HepG2 (cell line): ENCODE results near the gene USE1. TPM values are rescaled to one million over a fixed set of nuclear protein-coding genes. Genes with fewer than 3 reads are reported as not detected.

ENCODE experiments used
- ATAD3A ChIP-seq: sonication (generic); formaldehyde crosslinking; IDR thresholded peaks from 2 replicates; pipeline ENCODE4 v1.4.0; 2020; ENCODE audit warnings: missing genetic modification reagents
- CREM ChIP-seq, 2 experiments: sonication (generic) in 1 of 2; formaldehyde crosslinking in 1 of 2; IDR thresholded peaks; 2 replicates each; pipeline versions ENCODE4 v1.4.0 to v1.6.1; 2016 to 2020; ENCODE audit warnings: antibody characterized with exemption in 1 of 2, mild to moderate bottlenecking in 1 of 2, missing genetic modification reagents in 1 of 2
- GPBP1L1 ChIP-seq: sonication (generic); formaldehyde crosslinking; IDR thresholded peaks from 2 replicates; pipeline ENCODE4 v1.5.0; 2020; ENCODE audit warnings: mild to moderate bottlenecking, missing genetic modification reagents
- REL ChIP-seq: sonication (generic); formaldehyde crosslinking; conservative IDR thresholded peaks from 2 replicates; pipeline ENCODE4 v1.8.0; 2022; ENCODE audit warnings: mild to moderate bottlenecking, missing genetic modification reagents, moderate library complexity
- SIN3B ChIP-seq: fragments of 150-350 bp; IDR thresholded peaks from 2 replicates; pipeline ENCODE4 v1.6.1; 2014; ENCODE audit warnings: low read length
- ZFY ChIP-seq: sonication (generic); formaldehyde crosslinking; IDR thresholded peaks from 2 replicates; pipeline ENCODE4 v1.4.0; 2020; ENCODE audit warnings: missing genetic modification reagents
- ZNF24 ChIP-seq: fragments of 450-650 bp; IDR thresholded peaks from 2 replicates; pipeline ENCODE4 v1.6.1; 2017; ENCODE audit warnings: antibody characterized with exemption, mild to moderate bottlenecking
- ZNF839 ChIP-seq: sonication (generic); formaldehyde crosslinking; IDR thresholded peaks from 2 replicates; pipeline ENCODE4 v1.4.0; 2020; ENCODE audit warnings: missing genetic modification reagents, mild to moderate bottlenecking, borderline replicate concordance
- polyA plus RNA-seq, 8 experiments: library from polyadenylated mRNA; depleted of rRNA in 3 of 8; stranded (reverse) in 7 of 8; unstranded in 1 of 8; fragments of >200 nt; fragmentation: Illumina TruSeq in 4 of 8; extraction: Trizol in 4 of 8; gene quantifications; 2 replicates each; pipeline versions ENCODE4 v1.2.1 to v1.2.3, GENCODE V29; 2011 to 2016; ENCODE audit warnings: low read depth in 4 of 8, missing spikeins in 1 of 8, mixed read lengths in 1 of 8; ENCODE audit not compliant: insufficient read depth in 1 of 8
- total RNA-seq, 5 experiments: library from RNA; depleted of rRNA; stranded (reverse); fragments of >200 nt; fragmentation: Illumina TruSeq; extraction: Trizol; gene quantifications; 2 replicates each; pipeline ENCODE4 v1.2.3, GENCODE V29; 2016; ENCODE audit warnings: low read depth in 1 of 5
- TF ChIP-seq, protein P1 (sequence below): sonication (generic); formaldehyde crosslinking; IDR thresholded peaks from 2 replicates; pipeline ENCODE4 v1.4.0; 2020; ENCODE audit warnings: mild to moderate bottlenecking, missing genetic modification reagents
- TF ChIP-seq, protein P2 (sequence below): sonication (generic); formaldehyde crosslinking; IDR thresholded peaks from 2 replicates; pipeline ENCODE4 v1.4.0; 2020; ENCODE audit warnings: missing genetic modification reagents, borderline replicate concordance
- TF ChIP-seq, protein P3 (sequence below): sonication (generic); formaldehyde crosslinking; IDR thresholded peaks from 2 replicates; pipeline ENCODE4 v1.4.0; 2020; ENCODE audit warnings: missing genetic modification reagents
- TF ChIP-seq, protein P4 (sequence below): sonication (generic); formaldehyde crosslinking; IDR thresholded peaks from 2 replicates; pipeline ENCODE4 v1.5.0; 2020; ENCODE audit warnings: missing genetic modification reagents
- TF ChIP-seq, protein P5 (sequence below): sonication (generic); formaldehyde crosslinking; IDR thresholded peaks from 2 replicates; pipeline ENCODE4 v1.8.0; 2022; ENCODE audit warnings: low read depth, missing genetic modification reagents

Gene USE1
- total and polyA plus RNA-seq, 2 of the 13 experiments (the other 11 are each of a cell fraction or from before 2014, with no cell fraction given), result 9.9 to 17.6 TPM

- TF ChIP-seq ZNF24, result no peak
- no peak for TF ChIP-seq ZNF839 (CRISPR knock-in tag)
- no peak for TF ChIP-seq ATAD3A
- TF ChIP-seq, protein P1, sequence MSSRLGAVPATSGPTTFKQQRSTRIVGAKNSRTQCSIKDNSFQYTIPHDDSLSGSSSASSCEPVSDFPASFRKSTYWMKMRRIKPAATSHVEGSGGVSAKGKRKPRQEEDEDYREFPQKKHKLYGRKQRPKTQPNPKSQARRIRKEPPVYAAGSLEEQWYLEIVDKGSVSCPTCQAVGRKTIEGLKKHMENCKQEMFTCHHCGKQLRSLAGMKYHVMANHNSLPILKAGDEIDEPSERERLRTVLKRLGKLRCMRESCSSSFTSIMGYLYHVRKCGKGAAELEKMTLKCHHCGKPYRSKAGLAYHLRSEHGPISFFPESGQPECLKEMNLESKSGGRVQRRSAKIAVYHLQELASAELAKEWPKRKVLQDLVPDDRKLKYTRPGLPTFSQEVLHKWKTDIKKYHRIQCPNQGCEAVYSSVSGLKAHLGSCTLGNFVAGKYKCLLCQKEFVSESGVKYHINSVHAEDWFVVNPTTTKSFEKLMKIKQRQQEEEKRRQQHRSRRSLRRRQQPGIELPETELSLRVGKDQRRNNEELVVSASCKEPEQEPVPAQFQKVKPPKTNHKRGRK (CRISPR knock-in tag), result 0 out of 2 replicates have a peak, but pooled peaks have one; percentile 34
- TF ChIP-seq, protein P2, sequence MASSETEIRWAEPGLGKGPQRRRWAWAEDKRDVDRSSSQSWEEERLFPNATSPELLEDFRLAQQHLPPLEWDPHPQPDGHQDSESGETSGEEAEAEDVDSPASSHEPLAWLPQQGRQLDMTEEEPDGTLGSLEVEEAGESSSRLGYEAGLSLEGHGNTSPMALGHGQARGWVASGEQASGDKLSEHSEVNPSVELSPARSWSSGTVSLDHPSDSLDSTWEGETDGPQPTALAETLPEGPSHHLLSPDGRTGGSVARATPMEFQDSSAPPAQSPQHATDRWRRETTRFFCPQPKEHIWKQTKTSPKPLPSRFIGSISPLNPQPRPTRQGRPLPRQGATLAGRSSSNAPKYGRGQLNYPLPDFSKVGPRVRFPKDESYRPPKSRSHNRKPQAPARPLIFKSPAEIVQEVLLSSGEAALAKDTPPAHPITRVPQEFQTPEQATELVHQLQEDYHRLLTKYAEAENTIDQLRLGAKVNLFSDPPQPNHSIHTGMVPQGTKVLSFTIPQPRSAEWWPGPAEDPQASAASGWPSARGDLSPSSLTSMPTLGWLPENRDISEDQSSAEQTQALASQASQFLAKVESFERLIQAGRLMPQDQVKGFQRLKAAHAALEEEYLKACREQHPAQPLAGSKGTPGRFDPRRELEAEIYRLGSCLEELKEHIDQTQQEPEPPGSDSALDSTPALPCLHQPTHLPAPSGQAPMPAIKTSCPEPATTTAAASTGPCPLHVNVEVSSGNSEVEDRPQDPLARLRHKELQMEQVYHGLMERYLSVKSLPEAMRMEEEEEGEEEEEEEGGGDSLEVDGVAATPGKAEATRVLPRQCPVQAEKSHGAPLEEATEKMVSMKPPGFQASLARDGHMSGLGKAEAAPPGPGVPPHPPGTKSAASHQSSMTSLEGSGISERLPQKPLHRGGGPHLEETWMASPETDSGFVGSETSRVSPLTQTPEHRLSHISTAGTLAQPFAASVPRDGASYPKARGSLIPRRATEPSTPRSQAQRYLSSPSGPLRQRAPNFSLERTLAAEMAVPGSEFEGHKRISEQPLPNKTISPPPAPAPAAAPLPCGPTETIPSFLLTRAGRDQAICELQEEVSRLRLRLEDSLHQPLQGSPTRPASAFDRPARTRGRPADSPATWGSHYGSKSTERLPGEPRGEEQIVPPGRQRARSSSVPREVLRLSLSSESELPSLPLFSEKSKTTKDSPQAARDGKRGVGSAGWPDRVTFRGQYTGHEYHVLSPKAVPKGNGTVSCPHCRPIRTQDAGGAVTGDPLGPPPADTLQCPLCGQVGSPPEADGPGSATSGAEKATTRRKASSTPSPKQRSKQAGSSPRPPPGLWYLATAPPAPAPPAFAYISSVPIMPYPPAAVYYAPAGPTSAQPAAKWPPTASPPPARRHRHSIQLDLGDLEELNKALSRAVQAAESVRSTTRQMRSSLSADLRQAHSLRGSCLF (CRISPR knock-in tag), result no peak
- TF ChIP-seq, protein P3, sequence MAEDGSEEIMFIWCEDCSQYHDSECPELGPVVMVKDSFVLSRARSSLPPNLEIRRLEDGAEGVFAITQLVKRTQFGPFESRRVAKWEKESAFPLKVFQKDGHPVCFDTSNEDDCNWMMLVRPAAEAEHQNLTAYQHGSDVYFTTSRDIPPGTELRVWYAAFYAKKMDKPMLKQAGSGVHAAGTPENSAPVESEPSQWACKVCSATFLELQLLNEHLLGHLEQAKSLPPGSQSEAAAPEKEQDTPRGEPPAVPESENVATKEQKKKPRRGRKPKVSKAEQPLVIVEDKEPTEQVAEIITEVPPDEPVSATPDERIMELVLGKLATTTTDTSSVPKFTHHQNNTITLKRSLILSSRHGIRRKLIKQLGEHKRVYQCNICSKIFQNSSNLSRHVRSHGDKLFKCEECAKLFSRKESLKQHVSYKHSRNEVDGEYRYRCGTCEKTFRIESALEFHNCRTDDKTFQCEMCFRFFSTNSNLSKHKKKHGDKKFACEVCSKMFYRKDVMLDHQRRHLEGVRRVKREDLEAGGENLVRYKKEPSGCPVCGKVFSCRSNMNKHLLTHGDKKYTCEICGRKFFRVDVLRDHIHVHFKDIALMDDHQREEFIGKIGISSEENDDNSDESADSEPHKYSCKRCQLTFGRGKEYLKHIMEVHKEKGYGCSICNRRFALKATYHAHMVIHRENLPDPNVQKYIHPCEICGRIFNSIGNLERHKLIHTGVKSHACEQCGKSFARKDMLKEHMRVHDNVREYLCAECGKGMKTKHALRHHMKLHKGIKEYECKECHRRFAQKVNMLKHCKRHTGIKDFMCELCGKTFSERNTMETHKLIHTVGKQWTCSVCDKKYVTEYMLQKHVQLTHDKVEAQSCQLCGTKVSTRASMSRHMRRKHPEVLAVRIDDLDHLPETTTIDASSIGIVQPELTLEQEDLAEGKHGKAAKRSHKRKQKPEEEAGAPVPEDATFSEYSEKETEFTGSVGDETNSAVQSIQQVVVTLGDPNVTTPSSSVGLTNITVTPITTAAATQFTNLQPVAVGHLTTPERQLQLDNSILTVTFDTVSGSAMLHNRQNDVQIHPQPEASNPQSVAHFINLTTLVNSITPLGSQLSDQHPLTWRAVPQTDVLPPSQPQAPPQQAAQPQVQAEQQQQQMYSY, result peak; percentile 82; the same call in 1 of the 2 replicates
- peak; percentile 77 for TF ChIP-seq ZFY (CRISPR knock-in tag)
- TF ChIP-seq GPBP1L1, result no peak
- TF ChIP-seq, protein P4, sequence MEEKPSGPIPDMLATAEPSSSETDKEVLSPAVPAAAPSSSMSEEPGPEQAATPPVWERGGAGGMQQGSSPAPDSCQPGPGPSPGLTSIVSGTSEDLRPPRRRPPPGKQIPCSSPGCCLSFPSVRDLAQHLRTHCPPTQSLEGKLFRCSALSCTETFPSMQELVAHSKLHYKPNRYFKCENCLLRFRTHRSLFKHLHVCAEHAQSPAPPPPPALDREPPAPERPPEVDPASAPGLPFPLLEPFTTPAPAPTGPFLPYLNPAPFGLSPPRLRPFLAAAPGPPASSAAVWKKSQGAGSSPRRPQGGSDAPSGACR (CRISPR knock-in tag), result peak; percentile 91
- peak; percentile 84 for TF ChIP-seq CREM (IDR thresholded peaks at IDR 0.05)
- no peak for TF ChIP-seq CREM (CRISPR knock-in tag; IDR thresholded peaks at IDR 0.05)
- no peak for TF ChIP-seq REL (CRISPR knock-in tag)
- TF ChIP-seq, protein P5, sequence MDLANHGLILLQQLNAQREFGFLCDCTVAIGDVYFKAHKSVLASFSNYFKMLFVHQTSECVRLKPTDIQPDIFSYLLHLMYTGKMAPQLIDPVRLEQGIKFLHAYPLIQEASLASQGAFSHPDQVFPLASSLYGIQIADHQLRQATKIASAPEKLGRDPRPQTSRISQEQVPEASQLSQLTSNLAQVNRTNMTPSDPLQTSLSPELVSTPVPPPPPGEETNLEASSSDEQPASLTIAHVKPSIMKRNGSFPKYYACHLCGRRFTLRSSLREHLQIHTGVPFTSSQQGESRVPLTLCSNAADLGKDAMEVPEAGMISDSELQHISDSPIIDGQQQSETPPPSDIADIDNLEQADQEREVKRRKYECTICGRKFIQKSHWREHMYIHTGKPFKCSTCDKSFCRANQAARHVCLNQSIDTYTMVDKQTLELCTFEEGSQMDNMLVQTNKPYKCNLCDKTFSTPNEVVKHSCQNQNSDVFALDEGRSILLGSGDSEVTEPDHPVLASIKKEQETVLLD, result no peak
- TF ChIP-seq SIN3B, result no peak
These were observed 33.0 kb downstream of the USE1 start (continued) for GRCh38 chr19:17248011-17248776.
